ENCODE results near the gene SEPTIN12. TPM values are rescaled to one million over a fixed set of nuclear protein-coding genes. Genes with fewer than 3 reads are reported as not detected.

The SEPTIN12 gene
- total and polyA plus RNA-seq, 10 of the 15 experiments (the other 5 are each of a cell fraction or from before 2014, with no cell fraction given) = not detected

DNA sequence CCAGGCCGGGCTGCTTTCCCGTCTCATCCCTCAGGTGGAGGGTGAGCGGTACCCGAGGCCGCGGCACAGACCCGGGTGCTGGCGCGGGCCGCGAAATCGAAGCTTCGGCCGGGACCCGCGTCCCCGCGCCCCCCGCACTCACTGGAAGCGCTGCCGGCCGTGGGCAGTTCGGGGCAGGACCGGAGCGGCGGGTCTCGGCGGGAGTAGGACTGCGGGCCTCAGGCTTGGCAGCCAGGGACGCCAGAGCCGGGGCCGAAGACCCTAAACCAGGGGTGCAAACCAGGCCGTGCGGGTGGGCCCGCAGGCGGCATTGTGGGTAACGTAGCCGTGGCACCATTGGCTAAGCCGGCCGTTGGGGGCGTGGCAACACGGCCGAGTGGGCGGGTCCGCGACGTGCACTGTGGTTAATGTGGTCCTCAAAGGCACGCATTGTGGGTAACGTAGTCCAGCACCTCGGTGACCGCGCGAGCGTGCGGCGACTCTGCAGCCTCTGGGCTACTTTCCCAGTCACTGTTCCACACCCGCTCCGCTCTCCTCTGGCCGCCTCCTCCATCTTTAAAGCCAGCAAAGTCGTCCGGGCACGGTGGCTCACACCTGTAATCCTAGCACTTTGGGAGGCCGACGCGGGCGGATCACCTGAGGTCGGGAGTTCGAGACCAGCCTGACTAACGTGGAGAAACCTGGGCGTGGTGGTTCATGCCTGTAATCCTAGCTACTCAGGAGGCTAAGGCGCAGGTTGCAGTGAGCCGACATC lies 21.1 kb downstream of the SEPTIN12 start, which contains the start of gene ZNF500 (continued):
- TF ChIP-seq, protein P1, sequence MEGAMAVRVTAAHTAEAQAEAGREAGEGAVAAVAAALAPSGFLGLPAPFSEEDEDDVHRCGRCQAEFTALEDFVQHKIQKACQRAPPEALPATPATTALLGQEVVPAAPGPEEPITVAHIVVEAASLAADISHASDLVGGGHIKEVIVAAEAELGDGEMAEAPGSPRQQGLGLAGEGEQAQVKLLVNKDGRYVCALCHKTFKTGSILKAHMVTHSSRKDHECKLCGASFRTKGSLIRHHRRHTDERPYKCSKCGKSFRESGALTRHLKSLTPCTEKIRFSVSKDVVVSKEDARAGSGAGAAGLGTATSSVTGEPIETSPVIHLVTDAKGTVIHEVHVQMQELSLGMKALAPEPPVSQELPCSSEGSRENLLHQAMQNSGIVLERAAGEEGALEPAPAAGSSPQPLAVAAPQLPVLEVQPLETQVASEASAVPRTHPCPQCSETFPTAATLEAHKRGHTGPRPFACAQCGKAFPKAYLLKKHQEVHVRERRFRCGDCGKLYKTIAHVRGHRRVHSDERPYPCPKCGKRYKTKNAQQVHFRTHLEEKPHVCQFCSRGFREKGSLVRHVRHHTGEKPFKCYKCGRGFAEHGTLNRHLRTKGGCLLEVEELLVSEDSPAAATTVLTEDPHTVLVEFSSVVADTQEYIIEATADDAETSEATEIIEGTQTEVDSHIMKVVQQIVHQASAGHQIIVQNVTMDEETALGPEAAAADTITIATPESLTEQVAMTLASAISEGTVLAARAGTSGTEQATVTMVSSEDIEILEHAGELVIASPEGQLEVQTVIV (IDR thresholded peaks at IDR 0.05; ENCODE audit: borderline replicate concordance, partially characterized antibody) = no peak
- TF ChIP-seq, protein P2, sequence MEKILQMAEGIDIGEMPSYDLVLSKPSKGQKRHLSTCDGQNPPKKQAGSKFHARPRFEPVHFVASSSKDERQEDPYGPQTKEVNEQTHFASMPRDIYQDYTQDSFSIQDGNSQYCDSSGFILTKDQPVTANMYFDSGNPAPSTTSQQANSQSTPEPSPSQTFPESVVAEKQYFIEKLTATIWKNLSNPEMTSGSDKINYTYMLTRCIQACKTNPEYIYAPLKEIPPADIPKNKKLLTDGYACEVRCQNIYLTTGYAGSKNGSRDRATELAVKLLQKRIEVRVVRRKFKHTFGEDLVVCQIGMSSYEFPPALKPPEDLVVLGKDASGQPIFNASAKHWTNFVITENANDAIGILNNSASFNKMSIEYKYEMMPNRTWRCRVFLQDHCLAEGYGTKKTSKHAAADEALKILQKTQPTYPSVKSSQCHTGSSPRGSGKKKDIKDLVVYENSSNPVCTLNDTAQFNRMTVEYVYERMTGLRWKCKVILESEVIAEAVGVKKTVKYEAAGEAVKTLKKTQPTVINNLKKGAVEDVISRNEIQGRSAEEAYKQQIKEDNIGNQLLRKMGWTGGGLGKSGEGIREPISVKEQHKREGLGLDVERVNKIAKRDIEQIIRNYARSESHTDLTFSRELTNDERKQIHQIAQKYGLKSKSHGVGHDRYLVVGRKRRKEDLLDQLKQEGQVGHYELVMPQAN (conservative IDR thresholded peaks at IDR 0.05) = 0 out of 2 replicates have a peak, but pooled peaks have one; percentile 56
- TF ChIP-seq IKZF2 (IDR thresholded peaks at IDR 0.05) (no peak), LARP7 (IDR thresholded peaks at IDR 0.05) (peak; percentile 74), ZZZ3 (IDR thresholded peaks at IDR 0.05; ENCODE audit: control insufficient read depth, insufficient read length, low read depth) (no peak), ATF7 (IDR thresholded peaks at IDR 0.05; ENCODE audit: low read depth) (peak; percentile 36; the same call in 1 of the 2 replicates), ZNF622 (IDR thresholded peaks at IDR 0.05) (no peak), NRF1 (conservative IDR thresholded peaks at IDR 0.05; ENCODE audit: low read depth, low read length) (no peak), KAT2A (conservative IDR thresholded peaks at IDR 0.05; ENCODE audit: control insufficient read depth, low read depth, low read length) (no peak), HDAC2 (IDR thresholded peaks at IDR 0.05) (no peak), BACH1 (IDR thresholded peaks at IDR 0.05; ENCODE audit: borderline replicate concordance) (0 out of 2 replicates have a peak, but pooled peaks have one; percentile 40), SREBF1 (IDR thresholded peaks at IDR 0.05; ENCODE audit: low read length) (no peak), SMC3 (IDR thresholded peaks at IDR 0.05; ENCODE audit: borderline replicate concordance, low read length) (no peak), ETV6 (conservative IDR thresholded peaks at IDR 0.05 in 1 of 2, IDR thresholded peaks at IDR 0.05 in 1 of 2; ENCODE audit: borderline replicate concordance in 1 of 2, low read depth in 1 of 2) (no peak)
- TF ChIP-seq, protein P3, sequence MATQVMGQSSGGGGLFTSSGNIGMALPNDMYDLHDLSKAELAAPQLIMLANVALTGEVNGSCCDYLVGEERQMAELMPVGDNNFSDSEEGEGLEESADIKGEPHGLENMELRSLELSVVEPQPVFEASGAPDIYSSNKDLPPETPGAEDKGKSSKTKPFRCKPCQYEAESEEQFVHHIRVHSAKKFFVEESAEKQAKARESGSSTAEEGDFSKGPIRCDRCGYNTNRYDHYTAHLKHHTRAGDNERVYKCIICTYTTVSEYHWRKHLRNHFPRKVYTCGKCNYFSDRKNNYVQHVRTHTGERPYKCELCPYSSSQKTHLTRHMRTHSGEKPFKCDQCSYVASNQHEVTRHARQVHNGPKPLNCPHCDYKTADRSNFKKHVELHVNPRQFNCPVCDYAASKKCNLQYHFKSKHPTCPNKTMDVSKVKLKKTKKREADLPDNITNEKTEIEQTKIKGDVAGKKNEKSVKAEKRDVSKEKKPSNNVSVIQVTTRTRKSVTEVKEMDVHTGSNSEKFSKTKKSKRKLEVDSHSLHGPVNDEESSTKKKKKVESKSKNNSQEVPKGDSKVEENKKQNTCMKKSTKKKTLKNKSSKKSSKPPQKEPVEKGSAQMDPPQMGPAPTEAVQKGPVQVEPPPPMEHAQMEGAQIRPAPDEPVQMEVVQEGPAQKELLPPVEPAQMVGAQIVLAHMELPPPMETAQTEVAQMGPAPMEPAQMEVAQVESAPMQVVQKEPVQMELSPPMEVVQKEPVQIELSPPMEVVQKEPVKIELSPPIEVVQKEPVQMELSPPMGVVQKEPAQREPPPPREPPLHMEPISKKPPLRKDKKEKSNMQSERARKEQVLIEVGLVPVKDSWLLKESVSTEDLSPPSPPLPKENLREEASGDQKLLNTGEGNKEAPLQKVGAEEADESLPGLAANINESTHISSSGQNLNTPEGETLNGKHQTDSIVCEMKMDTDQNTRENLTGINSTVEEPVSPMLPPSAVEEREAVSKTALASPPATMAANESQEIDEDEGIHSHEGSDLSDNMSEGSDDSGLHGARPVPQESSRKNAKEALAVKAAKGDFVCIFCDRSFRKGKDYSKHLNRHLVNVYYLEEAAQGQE (IDR thresholded peaks at IDR 0.05; ENCODE audit: low read depth, low read length) = no peak
- TF ChIP-seq, protein P4, sequence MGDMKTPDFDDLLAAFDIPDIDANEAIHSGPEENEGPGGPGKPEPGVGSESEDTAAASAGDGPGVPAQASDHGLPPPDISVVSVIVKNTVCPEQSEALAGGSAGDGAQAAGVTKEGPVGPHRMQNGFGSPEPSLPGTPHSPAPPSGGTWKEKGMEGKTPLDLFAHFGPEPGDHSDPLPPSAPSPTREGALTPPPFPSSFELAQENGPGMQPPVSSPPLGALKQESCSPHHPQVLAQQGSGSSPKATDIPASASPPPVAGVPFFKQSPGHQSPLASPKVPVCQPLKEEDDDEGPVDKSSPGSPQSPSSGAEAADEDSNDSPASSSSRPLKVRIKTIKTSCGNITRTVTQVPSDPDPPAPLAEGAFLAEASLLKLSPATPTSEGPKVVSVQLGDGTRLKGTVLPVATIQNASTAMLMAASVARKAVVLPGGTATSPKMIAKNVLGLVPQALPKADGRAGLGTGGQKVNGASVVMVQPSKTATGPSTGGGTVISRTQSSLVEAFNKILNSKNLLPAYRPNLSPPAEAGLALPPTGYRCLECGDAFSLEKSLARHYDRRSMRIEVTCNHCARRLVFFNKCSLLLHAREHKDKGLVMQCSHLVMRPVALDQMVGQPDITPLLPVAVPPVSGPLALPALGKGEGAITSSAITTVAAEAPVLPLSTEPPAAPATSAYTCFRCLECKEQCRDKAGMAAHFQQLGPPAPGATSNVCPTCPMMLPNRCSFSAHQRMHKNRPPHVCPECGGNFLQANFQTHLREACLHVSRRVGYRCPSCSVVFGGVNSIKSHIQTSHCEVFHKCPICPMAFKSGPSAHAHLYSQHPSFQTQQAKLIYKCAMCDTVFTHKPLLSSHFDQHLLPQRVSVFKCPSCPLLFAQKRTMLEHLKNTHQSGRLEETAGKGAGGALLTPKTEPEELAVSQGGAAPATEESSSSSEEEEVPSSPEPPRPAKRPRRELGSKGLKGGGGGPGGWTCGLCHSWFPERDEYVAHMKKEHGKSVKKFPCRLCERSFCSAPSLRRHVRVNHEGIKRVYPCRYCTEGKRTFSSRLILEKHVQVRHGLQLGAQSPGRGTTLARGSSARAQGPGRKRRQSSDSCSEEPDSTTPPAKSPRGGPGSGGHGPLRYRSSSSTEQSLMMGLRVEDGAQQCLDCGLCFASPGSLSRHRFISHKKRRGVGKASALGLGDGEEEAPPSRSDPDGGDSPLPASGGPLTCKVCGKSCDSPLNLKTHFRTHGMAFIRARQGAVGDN (IDR thresholded peaks at IDR 0.05) = no peak
